Measurements from ENCODE around the gene TDRD1.

TDRD1 gene

DNA sequence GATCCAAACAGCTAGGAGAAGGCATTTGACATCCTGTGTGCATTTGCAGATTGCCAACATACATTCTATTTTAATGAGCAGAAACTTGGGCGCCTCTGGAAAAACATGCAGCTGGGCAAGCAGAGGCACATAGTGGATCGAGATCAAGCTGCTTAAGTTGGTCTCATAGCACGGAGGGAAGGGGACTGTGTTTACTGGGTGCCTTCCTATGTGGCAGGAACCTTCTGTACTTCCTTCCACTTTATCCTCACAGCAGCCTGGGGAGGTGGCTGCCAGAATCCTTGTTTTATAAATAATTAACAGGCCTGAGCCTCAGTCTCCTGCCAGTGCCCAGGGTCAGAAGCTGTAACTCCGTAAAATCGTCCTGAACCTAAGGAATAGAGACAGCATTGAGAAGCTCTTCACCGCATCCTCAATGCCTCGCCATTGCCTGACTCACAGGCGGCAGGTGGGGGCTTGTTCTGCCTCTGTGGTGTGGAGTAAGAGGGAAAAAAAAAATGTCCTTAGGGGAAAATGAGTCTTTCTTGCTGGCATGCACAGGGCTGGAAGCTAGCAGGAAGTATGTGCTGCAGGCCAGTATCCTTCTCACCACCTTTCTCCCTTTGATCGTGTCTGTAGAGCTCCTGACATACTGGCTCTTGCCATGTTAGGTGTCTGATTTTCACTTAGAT lies 66.1 kb downstream of the TDRD1 start:
- no peak for DNase-seq
- Histone ChIP-seq H3K4me3 (ENCODE audit: low read depth, low read length) (no peak overlapping the region), H3K27me3 (ENCODE audit: insufficient read depth, low read depth, severe bottlenecking) (peaks cover 12% of the 10 kb centered on the region), H3K27ac (no peak overlapping the region), H3K36me3 (no peaks in the 10 kb centered on the region), H3K9me3 (ENCODE audit: severe bottlenecking) (no peaks in the 10 kb centered on the region)
- TF ChIP-seq CTCF (IDR thresholded peaks at IDR 0.05; ENCODE audit: low read depth, low read length) = no peak

DNA sequence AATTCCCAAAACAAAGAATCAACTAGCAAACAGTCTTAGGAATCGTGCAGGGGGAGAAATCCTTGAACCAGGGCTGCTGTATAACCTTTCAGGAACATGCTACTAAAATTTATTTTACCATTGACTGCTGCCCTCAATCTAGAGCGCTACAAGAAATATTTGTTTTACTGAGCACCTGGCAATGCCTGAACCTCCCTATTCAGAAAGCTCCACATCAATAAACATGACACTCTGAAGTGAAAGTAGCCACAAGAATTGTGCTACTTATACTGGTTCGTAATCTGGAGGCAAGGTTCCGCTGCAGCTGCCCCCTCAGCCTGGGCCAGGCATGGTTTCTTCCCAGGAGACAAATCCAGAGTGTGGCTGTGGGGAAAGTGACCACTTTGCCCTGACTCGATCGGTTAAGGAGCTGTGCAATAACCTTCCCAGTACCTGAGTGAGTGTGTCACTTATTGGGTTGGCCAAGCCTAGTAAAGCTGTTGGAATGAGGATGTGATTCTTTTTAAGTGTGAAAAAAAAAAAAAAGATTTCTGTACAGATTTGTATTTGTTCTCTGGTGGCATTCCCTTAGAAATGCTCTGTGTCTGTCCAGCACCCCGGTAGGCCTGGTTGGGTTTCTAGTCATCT lies 67.6 kb downstream of the TDRD1 start:
- no peaks in the 10 kb centered on the region for H3K36me3 ChIP-seq
- H3K27ac ChIP-seq = no peak overlapping the region
- H3K9me3 ChIP-seq (ENCODE audit: severe bottlenecking) = no peaks in the 10 kb centered on the region
- no peak for TF ChIP-seq CTCF (IDR thresholded peaks at IDR 0.05; ENCODE audit: low read depth, low read length)
- H3K4me3 ChIP-seq (ENCODE audit: low read depth, low read length) = no peak overlapping the region
- H3K27me3 ChIP-seq (ENCODE audit: insufficient read depth, low read depth, severe bottlenecking) = peaks cover 3% of the 10 kb centered on the region
- DNase-seq = no peak

DNA sequence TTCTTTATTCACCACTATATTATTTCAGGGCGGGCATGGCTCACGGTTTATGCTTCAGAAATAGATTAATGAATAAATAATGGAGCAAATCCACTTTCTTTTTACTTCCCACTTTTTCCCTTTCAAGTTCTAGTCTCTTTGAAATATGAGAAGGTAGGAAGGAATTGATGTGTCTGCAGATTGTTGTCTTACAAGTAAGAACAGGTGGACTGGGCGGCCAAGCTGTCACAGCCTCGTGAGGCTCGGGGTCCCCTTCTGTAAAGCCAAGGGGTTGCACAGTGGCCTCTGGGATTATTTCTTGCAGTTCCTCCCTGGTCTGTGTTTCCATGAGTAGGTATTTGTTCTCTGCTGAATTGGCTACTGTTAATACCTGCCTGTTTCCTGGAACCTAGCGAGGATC lies 71.1 kb downstream of the TDRD1 start:
- Histone ChIP-seq H3K27ac (no peak overlapping the region), H3K36me3 (no peaks in the 10 kb centered on the region), H3K4me3 (ENCODE audit: low read depth, low read length) (no peak overlapping the region), H3K9me3 (ENCODE audit: severe bottlenecking) (no peaks in the 10 kb centered on the region), H3K27me3 (ENCODE audit: insufficient read depth, low read depth, severe bottlenecking) (no peaks in the 10 kb centered on the region)
- no peak for DNase-seq
- no peak for TF ChIP-seq CTCF (IDR thresholded peaks at IDR 0.05; ENCODE audit: low read depth, low read length)

DNA sequence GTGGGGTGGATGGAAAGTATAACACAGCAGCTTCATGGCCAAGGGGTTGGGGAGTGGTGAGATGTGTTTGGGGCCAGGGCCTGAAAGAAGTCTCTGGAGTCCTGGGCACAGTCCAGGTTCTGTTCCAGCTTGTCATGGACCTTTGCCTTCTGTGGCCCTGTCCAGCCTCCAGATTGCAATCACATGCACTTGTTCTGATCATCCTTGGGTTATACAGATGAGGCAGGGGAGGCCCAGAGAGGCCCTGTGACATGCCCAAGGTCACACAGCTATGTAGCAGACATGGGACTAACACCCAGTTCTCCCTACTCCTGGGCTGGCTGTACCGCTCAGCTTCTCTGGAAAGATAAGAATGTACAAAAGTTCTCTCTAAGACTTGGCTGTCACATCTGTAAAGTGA lies 71.6 kb downstream of the TDRD1 start:
- no peak for DNase-seq
- Histone ChIP-seq H3K9me3 (ENCODE audit: severe bottlenecking) (no peaks in the 10 kb centered on the region), H3K36me3 (no peaks in the 10 kb centered on the region), H3K4me3 (ENCODE audit: low read depth, low read length) (no peak overlapping the region), H3K27me3 (ENCODE audit: insufficient read depth, low read depth, severe bottlenecking) (no peaks in the 10 kb centered on the region), H3K27ac (no peak overlapping the region)
- no peak for TF ChIP-seq CTCF (IDR thresholded peaks at IDR 0.05; ENCODE audit: low read depth, low read length)

DNA sequence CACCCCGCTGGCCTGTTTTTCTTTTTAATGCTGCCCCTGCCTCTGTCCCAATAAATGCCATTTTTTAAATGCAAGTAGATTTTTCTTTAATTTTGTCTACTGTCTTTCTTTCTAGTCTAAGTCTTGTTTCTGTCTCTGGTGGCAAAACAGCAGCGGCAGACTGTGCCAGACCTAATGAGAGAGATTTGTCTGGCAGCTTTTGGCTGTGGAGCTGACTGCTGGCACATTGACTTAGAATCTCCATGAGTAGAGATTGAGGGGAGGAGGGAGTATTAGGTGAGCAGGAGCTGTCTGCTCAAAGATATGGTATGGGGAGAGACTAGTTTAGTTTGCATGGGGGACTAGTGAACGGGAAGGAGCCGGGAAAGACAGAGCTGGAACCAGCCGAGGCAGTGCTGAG lies 72.9 kb downstream of the TDRD1 start:
- Histone ChIP-seq H3K4me3 (ENCODE audit: low read depth, low read length) (no peak overlapping the region), H3K36me3 (no peaks in the 10 kb centered on the region), H3K27ac (no peak overlapping the region), H3K27me3 (ENCODE audit: insufficient read depth, low read depth, severe bottlenecking) (no peaks in the 10 kb centered on the region), H3K9me3 (ENCODE audit: severe bottlenecking) (no peaks in the 10 kb centered on the region)
- TF ChIP-seq CTCF (IDR thresholded peaks at IDR 0.05; ENCODE audit: low read depth, low read length) = no peak
- DNase-seq = no peak

DNA sequence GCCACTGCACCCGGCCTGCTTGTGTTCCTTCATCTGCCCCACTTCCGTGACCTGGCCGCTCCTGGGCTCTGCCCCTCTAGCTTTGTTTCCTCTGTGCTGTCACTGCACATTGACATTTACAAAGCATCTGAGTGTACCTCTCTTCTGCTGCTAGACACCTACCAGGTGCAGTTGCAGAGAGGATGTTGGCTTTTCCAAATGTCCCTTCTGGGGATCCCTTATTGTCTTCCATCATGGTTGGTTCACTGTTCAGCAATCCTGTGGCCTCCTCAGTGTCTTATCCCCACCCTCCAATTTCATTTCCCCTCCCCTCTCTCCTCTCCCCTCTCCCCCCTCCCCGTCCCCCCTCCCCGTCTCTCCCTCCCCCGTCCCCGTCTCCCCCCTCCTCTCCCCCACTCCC lies 73.7 kb downstream of the TDRD1 start:
- DNase-seq = no peak
- TF ChIP-seq CTCF (IDR thresholded peaks at IDR 0.05; ENCODE audit: low read depth, low read length) = no peak
- no peaks in the 10 kb centered on the region for H3K9me3 ChIP-seq (ENCODE audit: severe bottlenecking)
- H3K27me3 ChIP-seq (ENCODE audit: insufficient read depth, low read depth, severe bottlenecking) = no peaks in the 10 kb centered on the region
- H3K36me3 ChIP-seq = no peaks in the 10 kb centered on the region
- H3K4me3 ChIP-seq (ENCODE audit: low read depth, low read length) = no peak overlapping the region
- no peak overlapping the region for H3K27ac ChIP-seq

Data from WERI-Rb-1 (cell line).